HEK293T (cell line): ENCODE measurements around the gene PSTPIP2.

Experiments used
- ARNT ChIP-seq: fragments of 450-650 bp; IDR thresholded peaks from 2 replicates; pipeline ENCODE4 v1.6.1; 2017; ENCODE audit warnings: mild to moderate bottlenecking
- BHLHE40 ChIP-seq: fragments of 450-650 bp; IDR thresholded peaks from 2 replicates; pipeline ENCODE4 v1.6.1; 2016; ENCODE audit warnings: mild to moderate bottlenecking, moderate library complexity, borderline replicate concordance
- CTBP1 ChIP-seq: fragments of 450-650 bp; IDR thresholded peaks from 2 replicates; pipeline ENCODE4 v1.6.1; 2016; ENCODE audit warnings: borderline replicate concordance
- ELF4 ChIP-seq: fragments of 450-650 bp; IDR thresholded peaks from 2 replicates; pipeline ENCODE4 v1.6.1; 2017; ENCODE audit warnings: antibody characterized with exemption
- FOXA1 ChIP-seq: fragments of 450-650 bp; IDR thresholded peaks from 2 replicates; pipeline ENCODE4 v1.6.1; 2016; ENCODE audit warnings: mild to moderate bottlenecking
- FOXK2 ChIP-seq: fragments of 450-650 bp; IDR thresholded peaks from 2 replicates; pipeline ENCODE4 v1.6.1; 2016; ENCODE audit warnings: mild to moderate bottlenecking
- FOXM1 ChIP-seq: fragments of 450-650 bp; IDR thresholded peaks from 2 replicates; pipeline ENCODE4 v1.6.1; 2017; ENCODE audit warnings: mild to moderate bottlenecking, borderline replicate concordance
- HDGF ChIP-seq: fragments of 450-650 bp; IDR thresholded peaks from 2 replicates; pipeline ENCODE4 v1.6.1; 2017; ENCODE audit warnings: antibody characterized with exemption, borderline replicate concordance
- L3MBTL2 ChIP-seq: fragments of 450-650 bp; conservative IDR thresholded peaks from 2 replicates; pipeline ENCODE4 v1.6.1; 2016; ENCODE audit warnings: mild to moderate bottlenecking
- LEF1 ChIP-seq: fragments of 450-650 bp; IDR thresholded peaks from 2 replicates; pipeline ENCODE4 v1.6.1; 2017; ENCODE audit warnings: mild to moderate bottlenecking, borderline replicate concordance
- NFRKB ChIP-seq: fragments of 450-650 bp; IDR thresholded peaks from 2 replicates; pipeline ENCODE4 v1.6.1; 2016; ENCODE audit warnings: mild to moderate bottlenecking, moderate library complexity
- SP1 ChIP-seq: fragments of 450-650 bp; IDR thresholded peaks from 2 replicates; pipeline ENCODE4 v1.6.1; 2017
- SUZ12 ChIP-seq: fragments of 450-650 bp; IDR thresholded peaks from 2 replicates; pipeline ENCODE4 v1.6.1; 2016; ENCODE audit warnings: mild to moderate bottlenecking
- TARDBP ChIP-seq: fragments of 450-650 bp; IDR thresholded peaks from 2 replicates; pipeline ENCODE4 v1.6.1; 2016

DNA sequence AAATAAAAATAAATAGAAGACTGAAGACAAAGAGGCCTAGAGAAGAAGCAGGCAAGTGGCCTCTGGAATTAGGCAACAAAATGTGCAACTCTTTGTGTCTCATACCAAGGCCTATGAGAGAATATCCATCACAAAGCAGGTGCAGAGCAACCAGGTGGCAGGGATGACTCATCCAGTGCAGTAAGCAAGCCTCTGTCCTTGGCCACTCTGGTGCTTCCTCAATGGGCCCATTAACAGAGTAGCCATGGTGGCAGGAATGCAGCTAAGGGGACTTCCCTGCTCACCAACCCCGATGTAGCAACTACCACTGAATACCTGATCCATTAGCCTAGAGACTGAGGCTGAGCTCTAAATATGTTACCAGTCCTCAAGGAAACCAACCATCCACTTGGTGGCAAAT lies 94.0 kb downstream of the PSTPIP2 start:
- TF ChIP-seq TARDBP, result no peak
- no peak for TF ChIP-seq HDGF
- no peak for TF ChIP-seq FOXA1
- TF ChIP-seq ELF4, result no peak
- no peak for TF ChIP-seq SUZ12
- TF ChIP-seq NFRKB, result no peak
- no peak for TF ChIP-seq SP1
- no peak for TF ChIP-seq CTBP1
- no peak for TF ChIP-seq FOXM1
- no peak for TF ChIP-seq FOXK2
- no peak for TF ChIP-seq LEF1
- no peak for TF ChIP-seq BHLHE40
- TF ChIP-seq L3MBTL2, result no peak
- no peak for TF ChIP-seq ARNT
